ENCODE measurements around the gene LENG9. TPM values are rescaled to one million over a fixed set of nuclear protein-coding genes. Genes with fewer than 3 reads are reported as not detected.

Gene LENG9
- total RNA-seq, 2 experiments from 2014 or later: 1.8 to 6.0 TPM

DNA sequence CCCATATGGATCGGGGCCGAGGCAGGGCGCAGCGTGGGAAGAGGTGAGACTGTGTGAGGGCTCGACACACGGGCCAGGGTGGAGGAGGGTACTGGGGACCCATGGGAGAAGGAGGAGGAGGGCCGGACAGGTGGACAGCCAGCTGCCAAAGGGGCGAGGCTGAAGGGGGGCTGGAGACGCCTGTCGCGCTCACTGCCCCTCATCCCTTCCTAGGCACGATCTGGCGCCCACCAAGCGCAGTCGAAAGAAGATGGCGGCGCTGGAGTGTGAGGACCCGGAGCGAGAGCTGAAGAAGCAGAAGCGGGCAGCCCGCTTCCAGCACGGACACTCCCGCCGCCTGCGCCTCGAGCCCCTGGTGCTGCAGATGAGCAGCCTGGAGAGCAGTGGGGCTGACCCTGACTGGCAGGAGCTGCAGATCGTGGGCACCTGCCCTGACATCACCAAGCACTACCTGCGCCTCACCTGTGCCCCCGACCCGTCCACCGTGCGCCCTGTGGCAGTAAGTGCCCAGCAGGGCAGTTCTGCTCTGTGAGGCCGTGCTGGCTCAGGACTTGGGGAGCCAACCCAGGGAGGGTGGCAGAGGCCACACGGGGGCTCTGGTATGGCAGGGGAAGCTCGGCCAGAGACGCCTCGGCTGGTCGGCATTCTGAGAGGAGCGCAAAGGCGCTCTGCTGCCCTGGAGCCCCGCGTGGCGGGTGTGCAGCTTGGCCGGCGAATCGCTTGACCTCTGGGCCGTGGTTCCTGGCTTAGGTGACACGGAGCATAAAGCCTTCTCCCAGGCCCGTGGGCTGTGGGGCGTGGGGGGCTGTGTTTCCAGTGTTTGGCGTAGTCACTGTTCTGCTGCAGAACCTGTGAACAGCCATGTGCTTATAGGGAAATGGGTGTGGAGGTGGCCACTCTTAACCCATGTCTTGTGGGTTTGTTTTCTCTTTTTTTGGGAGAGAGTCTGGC lies 6.9 kb downstream of the LENG9 start:
- Histone ChIP-seq H4K20me1 (ENCODE audit: insufficient read depth, low read length) (peaks cover 3% of the 10 kb centered on the region), H3K4me3 (ENCODE audit: low read depth, low read length, poor library complexity, severe bottlenecking) (no peak overlapping the region), H3K4me2 (ENCODE audit: low read length) (no peak overlapping the region), H3K79me2 (ENCODE audit: insufficient read depth, low read depth, low read length) (peaks cover 5% of the 10 kb centered on the region), H2AFZ (ENCODE audit: low read length) (no peak overlapping the region), H3K36me3 (ENCODE audit: insufficient read depth, low read length) (peaks cover 96% of the 10 kb centered on the region), H3K27ac (ENCODE audit: low read depth, low read length, poor library complexity, severe bottlenecking) (no peak overlapping the region), H3K9me2 (ENCODE audit: insufficient read depth, low read length) (no peaks in the 10 kb centered on the region), H3K9me3 (ENCODE audit: low read length) (no peaks in the 10 kb centered on the region), H3K4me1 (ENCODE audit: insufficient read depth, low read length, poor library complexity, severe bottlenecking) (peaks cover under 1% of the 10 kb centered on the region)
- BruUV-seq (replicated peaks): no TSS peak
- intact Hi-C loops (cut with micrococcal nuclease; ENCODE audit: unreplicated experiment): no loop called here
- TF ChIP-seq EZH2phosphoT487 (IDR thresholded peaks at IDR 0.05; ENCODE audit: borderline replicate concordance, low read depth, low read length): no peak
- TF ChIP-seq, protein P1, sequence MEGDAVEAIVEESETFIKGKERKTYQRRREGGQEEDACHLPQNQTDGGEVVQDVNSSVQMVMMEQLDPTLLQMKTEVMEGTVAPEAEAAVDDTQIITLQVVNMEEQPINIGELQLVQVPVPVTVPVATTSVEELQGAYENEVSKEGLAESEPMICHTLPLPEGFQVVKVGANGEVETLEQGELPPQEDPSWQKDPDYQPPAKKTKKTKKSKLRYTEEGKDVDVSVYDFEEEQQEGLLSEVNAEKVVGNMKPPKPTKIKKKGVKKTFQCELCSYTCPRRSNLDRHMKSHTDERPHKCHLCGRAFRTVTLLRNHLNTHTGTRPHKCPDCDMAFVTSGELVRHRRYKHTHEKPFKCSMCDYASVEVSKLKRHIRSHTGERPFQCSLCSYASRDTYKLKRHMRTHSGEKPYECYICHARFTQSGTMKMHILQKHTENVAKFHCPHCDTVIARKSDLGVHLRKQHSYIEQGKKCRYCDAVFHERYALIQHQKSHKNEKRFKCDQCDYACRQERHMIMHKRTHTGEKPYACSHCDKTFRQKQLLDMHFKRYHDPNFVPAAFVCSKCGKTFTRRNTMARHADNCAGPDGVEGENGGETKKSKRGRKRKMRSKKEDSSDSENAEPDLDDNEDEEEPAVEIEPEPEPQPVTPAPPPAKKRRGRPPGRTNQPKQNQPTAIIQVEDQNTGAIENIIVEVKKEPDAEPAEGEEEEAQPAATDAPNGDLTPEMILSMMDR (conservative IDR thresholded peaks at IDR 0.05; ENCODE audit: low read length): no peak
- ChIA-PET POLR2A (no interaction called here), CTCF (ENCODE audit: unreplicated experiment) (no interaction called here)
- DNase-seq (ENCODE audit: low spot score): no peak

DNA sequence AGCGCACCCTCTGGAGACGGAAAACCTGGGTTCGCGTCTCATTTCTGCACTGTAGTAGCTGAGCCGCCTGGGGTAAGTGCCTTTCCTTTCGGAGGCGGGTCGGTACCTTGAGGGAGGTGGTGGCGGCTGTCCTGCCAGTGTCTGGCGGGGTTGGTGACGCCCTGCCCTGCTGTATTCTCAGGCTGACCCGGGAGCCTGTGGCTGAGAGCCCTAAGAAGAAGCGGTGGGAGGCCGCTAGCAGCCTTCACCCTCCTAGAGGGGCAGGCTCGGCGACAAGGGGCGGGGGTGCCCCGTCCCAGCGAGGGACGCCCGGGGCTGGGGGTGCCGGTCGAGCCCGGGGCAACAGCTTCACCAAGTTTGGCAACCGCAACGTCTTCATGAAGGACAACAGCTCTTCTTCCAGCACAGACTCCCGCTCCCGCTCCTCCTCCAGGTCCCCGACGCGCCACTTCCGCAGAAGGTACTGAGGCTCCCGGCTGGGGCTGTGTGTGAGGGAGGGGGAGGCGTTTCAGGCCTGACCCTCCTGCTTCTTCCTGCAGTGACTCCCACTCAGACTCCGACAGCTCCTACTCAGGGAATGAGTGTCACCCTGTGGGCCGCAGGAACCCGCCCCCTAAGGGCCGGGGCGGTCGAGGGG lies 7.7 kb downstream of the LENG9 start:
- Histone ChIP-seq H3K4me2 (ENCODE audit: low read length) (no peak overlapping the region), H3K4me1 (ENCODE audit: insufficient read depth, low read length, poor library complexity, severe bottlenecking) (peaks cover 5% of the 10 kb centered on the region), H3K9me2 (ENCODE audit: insufficient read depth, low read length) (no peaks in the 10 kb centered on the region), H3K27ac (ENCODE audit: low read depth, low read length, poor library complexity, severe bottlenecking) (no peak overlapping the region), H3K4me3 (ENCODE audit: low read depth, low read length, poor library complexity, severe bottlenecking) (no peak overlapping the region), H3K79me2 (ENCODE audit: insufficient read depth, low read depth, low read length) (peaks cover 13% of the 10 kb centered on the region), H3K36me3 (ENCODE audit: insufficient read depth, low read length) (peaks cover 97% of the 10 kb centered on the region), H2AFZ (ENCODE audit: low read length) (no peak overlapping the region), H3K9me3 (ENCODE audit: low read length) (no peaks in the 10 kb centered on the region), H4K20me1 (ENCODE audit: insufficient read depth, low read length) (peaks cover 11% of the 10 kb centered on the region)
- POLR2A ChIA-PET: no interaction called here
- CTCF ChIA-PET (ENCODE audit: unreplicated experiment): no interaction called here
- intact Hi-C loops (cut with micrococcal nuclease; ENCODE audit: unreplicated experiment): no loop called here
- no peak for TF ChIP-seq EZH2phosphoT487 (IDR thresholded peaks at IDR 0.05; ENCODE audit: borderline replicate concordance, low read depth, low read length)
- TF ChIP-seq, protein P1 (conservative IDR thresholded peaks at IDR 0.05; ENCODE audit: low read length): no peak
- no peak for DNase-seq (ENCODE audit: low spot score)
- BruUV-seq (replicated peaks): no TSS peak
